Panc1 (cell line): ENCODE measurements around the gene ZBTB9. TPM values are rescaled to one million over a fixed set of nuclear protein-coding genes. Genes with fewer than 3 reads are reported as not detected.

Experiments used
- ATAC-seq: fragments of 200-7000 bp; cut with Tn5 transposase; 2 replicates; pipeline ENCODE4 v1.9.1; 2020; ENCODE audit warnings: mild to moderate bottlenecking, moderate library complexity
- BruUV-seq: library from RNA; stranded (reverse); fragments of 400-500 nt; replicated peaks from 2 replicates; lab custom pipeline; 2021; lab: Mats Ljungman, UMichigan
- CTCF ChIA-PET: fragments of 300-600 bp; sonication (Branson Sonifier 250); formaldehyde crosslinking; loops from one replicate; lab custom pipeline; 2022; ENCODE audit warnings: antibody characterized with exemption; lab: Charles Lee
- POLR2A ChIA-PET: fragments of 300-600 bp; sonication (Branson Sonifier 250); formaldehyde crosslinking; loops from one replicate; lab custom pipeline; 2022; ENCODE audit warnings: antibody characterized with exemption; lab: Charles Lee
- DNase-seq: peaks from one replicate; pipeline ENCODE4 v3.0.0-alpha.2; 2010; ENCODE audit warnings: low read depth, low spot score
- H3K27ac ChIP-seq: 2 replicates; pipeline ENCODE4 v1.5.1; 2011; ENCODE audit warnings: mild to moderate bottlenecking, low read length, inconsistent platforms
- H3K27me3 ChIP-seq: fragments of 200-500 bp; sonication (Bioruptor generic); 2 replicates; pipeline ENCODE4 v1.6.0; 2014; ENCODE audit warnings: low read length, inconsistent platforms; ENCODE audit not compliant: control insufficient read depth, insufficient read depth
- H3K36me3 ChIP-seq: fragments of 200-500 bp; sonication (Bioruptor generic); 2 replicates; pipeline ENCODE4 v1.5.1; 2014; ENCODE audit warnings: inconsistent platforms, mild to moderate bottlenecking, low read length, moderate library complexity; ENCODE audit not compliant: control insufficient read depth, insufficient read depth
- H3K4me1 ChIP-seq: 2 replicates; pipeline ENCODE4 v1.5.1; 2011; ENCODE audit warnings: inconsistent platforms, mild to moderate bottlenecking, low read length, moderate library complexity; ENCODE audit not compliant: control insufficient read depth, insufficient read depth
- H3K4me3 ChIP-seq, 2 experiments: 2 replicates each; pipeline ENCODE4 v1.5.1; 2011 to 2012; ENCODE audit warnings: low read depth in 2 of 2, low read length in 2 of 2, mild to moderate bottlenecking in 2 of 2, inconsistent platforms in 1 of 2, moderate library complexity in 1 of 2
- H3K9me3 ChIP-seq: fragments of 200-500 bp; sonication (Bioruptor generic); 2 replicates; pipeline ENCODE4 v1.5.1; 2014; ENCODE audit warnings: low read depth, mild to moderate bottlenecking, inconsistent platforms, low read length, moderate library complexity; ENCODE audit not compliant: control insufficient read depth, insufficient read depth
- POLR2AphosphoS5 ChIP-seq: IDR thresholded peaks from 2 replicates; pipeline ENCODE4 v1.6.1; 2012; ENCODE audit warnings: mild to moderate bottlenecking, low read depth, low read length, moderate library complexity
- SIN3A ChIP-seq: IDR thresholded peaks from 2 replicates; pipeline ENCODE4 v1.6.1; 2012; ENCODE audit warnings: low read depth, mild to moderate bottlenecking, low read length, moderate library complexity, borderline replicate concordance; ENCODE audit not compliant: insufficient read depth
- TCF7L2 ChIP-seq: IDR thresholded peaks from 2 replicates; pipeline ENCODE4 v1.6.1; 2011; ENCODE audit warnings: mild to moderate bottlenecking, low read depth, low read length, inconsistent platforms
- in situ Hi-C: cut with HindIII; loops from 2 replicates; pipeline ENCODE4 v1.10.0; 2016; ENCODE audit warnings: low sequenced_read_pairs, low pct_unique_long_range_greater_than_20kb
- intact Hi-C: fragments of 100-400 bp; cut with micrococcal nuclease; formaldehyde crosslinking; loops from one replicate; pipeline ENCODE4 v1.10.0; 2022; ENCODE audit not compliant: unreplicated experiment
- total RNA-seq: library from RNA; stranded (reverse); gene quantifications from one replicate; pipeline ENCODE4 v1.2.1, GENCODE V29; 2021; ENCODE audit not compliant: unreplicated experiment
- TF ChIP-seq, protein P1 (sequence below): fragments of 450-650 bp; IDR thresholded peaks from 2 replicates; pipeline ENCODE4 v1.5.1; 2017; ENCODE audit warnings: mild to moderate bottlenecking
- TF ChIP-seq, protein P2 (sequence below), 2 experiments: IDR thresholded peaks; 2 replicates each; pipeline ENCODE4 v1.6.1; 2011 to 2012; ENCODE audit warnings: low read depth in 2 of 2, control low read depth in 1 of 2, low read length in 1 of 2, mild to moderate bottlenecking in 1 of 2, moderate library complexity in 1 of 2; ENCODE audit not compliant: insufficient read depth in 1 of 2

ZBTB9 gene
- total RNA-seq, 1 experiment from 2014 or later, result 17.6 TPM

DNA sequence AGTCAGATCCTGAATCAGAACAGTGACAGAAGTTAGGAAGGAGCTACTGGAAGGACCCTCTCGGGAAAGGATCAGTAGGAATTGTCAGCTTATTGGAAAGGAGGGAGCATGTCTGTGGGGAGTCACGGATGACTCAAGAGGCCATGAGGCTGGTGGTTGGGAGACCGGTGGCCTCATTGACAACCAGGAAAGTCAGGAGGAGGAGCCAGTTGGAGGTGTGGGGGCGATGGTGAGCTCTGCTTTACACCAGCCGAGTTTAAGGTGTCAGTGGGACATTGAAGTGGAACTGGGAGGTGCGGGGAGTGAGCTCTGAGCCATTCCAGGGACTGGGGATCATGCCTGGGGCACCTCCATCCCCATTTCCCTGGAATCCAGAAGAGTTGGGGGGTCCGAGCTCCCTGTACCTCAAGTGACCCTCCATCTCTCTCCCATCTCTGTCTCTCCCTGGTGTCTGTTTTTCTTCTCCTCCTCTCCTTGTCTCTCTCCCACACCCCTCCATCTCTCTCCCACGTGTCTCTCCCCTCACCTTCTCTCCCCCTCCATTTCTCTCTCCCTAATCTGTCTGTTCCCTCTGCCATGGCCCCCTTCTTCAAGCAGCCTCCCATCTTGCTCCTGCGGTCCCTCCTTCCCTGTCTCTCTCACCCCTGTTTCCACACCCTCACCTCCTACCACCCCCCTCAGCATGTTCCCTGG, 14.3 kb upstream of the ZBTB9 start:
- CTCF ChIA-PET, result interaction anchor here (0.6 kb wide), 1 partner anchor 116 kb away, joined by 3 read pairs; no protein-coding TSS in a partner anchor
- intact Hi-C loops, result no loop called here
- BruUV-seq, result no TSS peak

DNA sequence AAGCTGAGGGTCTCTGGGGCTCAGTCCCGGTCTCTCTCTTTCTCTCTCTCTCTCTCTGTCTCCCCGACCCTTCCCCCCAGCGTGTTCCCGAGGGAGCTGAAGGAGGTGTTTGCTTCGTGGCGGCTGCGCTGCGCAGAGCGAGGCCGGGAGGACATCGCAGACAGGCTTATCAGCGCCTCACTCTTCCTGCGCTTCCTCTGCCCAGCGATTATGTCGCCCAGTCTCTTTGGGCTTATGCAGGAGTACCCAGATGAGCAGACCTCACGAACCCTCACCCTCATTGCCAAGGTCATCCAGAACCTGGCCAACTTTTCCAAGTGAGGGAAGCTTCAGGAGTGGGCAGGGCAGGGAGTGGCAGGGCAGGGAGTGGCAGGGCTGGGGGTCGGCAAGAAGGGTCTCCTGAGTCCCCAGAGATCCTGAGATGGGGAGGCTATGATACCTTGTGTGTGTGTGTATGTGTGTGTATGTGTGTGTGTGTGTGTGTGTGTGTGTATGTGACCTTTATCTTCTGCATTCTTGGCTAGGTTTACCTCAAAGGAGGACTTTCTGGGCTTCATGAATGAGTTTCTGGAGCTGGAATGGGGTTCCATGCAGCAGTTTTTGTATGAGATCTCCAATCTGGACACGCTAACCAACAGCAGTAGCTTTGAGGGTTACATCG, 13.6 kb upstream of the ZBTB9 start:
- H3K4me3 ChIP-seq, result no peak overlapping the region
- CTCF ChIA-PET, result no interaction called here

More for the DNA sequence above, 14.3 kb upstream of the ZBTB9 start:
- POLR2A ChIA-PET, result interaction anchor here (0.5 to 0.7 kb wide), 2 partner anchors 14 to 130 kb away, joined by 3 read pairs; no protein-coding TSS in a partner anchor
- Histone ChIP-seq H3K27ac (no peak overlapping the region), H3K4me1 (no peaks in the 10 kb centered on the region), H3K27me3 (no peaks in the 10 kb centered on the region), H3K9me3 (no peaks in the 10 kb centered on the region), H3K4me3 (no peak overlapping the region), H3K36me3 (peaks cover 5% of the 10 kb centered on the region; the same call in 1 of the 2 replicates)
- DNase-seq (no peak), ATAC-seq (no peak)
- TF ChIP-seq, protein P1, sequence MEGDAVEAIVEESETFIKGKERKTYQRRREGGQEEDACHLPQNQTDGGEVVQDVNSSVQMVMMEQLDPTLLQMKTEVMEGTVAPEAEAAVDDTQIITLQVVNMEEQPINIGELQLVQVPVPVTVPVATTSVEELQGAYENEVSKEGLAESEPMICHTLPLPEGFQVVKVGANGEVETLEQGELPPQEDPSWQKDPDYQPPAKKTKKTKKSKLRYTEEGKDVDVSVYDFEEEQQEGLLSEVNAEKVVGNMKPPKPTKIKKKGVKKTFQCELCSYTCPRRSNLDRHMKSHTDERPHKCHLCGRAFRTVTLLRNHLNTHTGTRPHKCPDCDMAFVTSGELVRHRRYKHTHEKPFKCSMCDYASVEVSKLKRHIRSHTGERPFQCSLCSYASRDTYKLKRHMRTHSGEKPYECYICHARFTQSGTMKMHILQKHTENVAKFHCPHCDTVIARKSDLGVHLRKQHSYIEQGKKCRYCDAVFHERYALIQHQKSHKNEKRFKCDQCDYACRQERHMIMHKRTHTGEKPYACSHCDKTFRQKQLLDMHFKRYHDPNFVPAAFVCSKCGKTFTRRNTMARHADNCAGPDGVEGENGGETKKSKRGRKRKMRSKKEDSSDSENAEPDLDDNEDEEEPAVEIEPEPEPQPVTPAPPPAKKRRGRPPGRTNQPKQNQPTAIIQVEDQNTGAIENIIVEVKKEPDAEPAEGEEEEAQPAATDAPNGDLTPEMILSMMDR, result no peak
- no peak for TF ChIP-seq TCF7L2
- TF ChIP-seq POLR2AphosphoS5, result no peak
- TF ChIP-seq, protein P2, sequence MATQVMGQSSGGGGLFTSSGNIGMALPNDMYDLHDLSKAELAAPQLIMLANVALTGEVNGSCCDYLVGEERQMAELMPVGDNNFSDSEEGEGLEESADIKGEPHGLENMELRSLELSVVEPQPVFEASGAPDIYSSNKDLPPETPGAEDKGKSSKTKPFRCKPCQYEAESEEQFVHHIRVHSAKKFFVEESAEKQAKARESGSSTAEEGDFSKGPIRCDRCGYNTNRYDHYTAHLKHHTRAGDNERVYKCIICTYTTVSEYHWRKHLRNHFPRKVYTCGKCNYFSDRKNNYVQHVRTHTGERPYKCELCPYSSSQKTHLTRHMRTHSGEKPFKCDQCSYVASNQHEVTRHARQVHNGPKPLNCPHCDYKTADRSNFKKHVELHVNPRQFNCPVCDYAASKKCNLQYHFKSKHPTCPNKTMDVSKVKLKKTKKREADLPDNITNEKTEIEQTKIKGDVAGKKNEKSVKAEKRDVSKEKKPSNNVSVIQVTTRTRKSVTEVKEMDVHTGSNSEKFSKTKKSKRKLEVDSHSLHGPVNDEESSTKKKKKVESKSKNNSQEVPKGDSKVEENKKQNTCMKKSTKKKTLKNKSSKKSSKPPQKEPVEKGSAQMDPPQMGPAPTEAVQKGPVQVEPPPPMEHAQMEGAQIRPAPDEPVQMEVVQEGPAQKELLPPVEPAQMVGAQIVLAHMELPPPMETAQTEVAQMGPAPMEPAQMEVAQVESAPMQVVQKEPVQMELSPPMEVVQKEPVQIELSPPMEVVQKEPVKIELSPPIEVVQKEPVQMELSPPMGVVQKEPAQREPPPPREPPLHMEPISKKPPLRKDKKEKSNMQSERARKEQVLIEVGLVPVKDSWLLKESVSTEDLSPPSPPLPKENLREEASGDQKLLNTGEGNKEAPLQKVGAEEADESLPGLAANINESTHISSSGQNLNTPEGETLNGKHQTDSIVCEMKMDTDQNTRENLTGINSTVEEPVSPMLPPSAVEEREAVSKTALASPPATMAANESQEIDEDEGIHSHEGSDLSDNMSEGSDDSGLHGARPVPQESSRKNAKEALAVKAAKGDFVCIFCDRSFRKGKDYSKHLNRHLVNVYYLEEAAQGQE (IDR thresholded peaks at IDR 0.05; ENCODE audit: insufficient read depth in 1 of 2, low read depth in 2 of 2, low read length in 1 of 2), result no peak
- no peak for TF ChIP-seq SIN3A
- in situ Hi-C loops, result no loop called here

More for the DNA sequence above, 13.6 kb upstream of the ZBTB9 start:
- POLR2A ChIA-PET, result interaction anchor here (0.5 kb wide), 1 partner anchor 129 kb away, joined by 3 read pairs; no protein-coding TSS in a partner anchor
- Histone ChIP-seq H3K9me3 (no peaks in the 10 kb centered on the region), H3K27me3 (no peaks in the 10 kb centered on the region), H3K4me1 (no peaks in the 10 kb centered on the region), H3K36me3 (peaks cover 3% of the 10 kb centered on the region; the same call in 1 of the 2 replicates), H3K27ac (no peak overlapping the region)
- DNase-seq (no peak), ATAC-seq (no peak)
- no TSS peak for BruUV-seq
- intact Hi-C loops (no loop called here), in situ Hi-C loops (no loop called here)
- TF ChIP-seq, protein P2 (IDR thresholded peaks at IDR 0.05; ENCODE audit: insufficient read depth in 1 of 2, low read depth in 2 of 2, low read length in 1 of 2), result no peak
- TF ChIP-seq POLR2AphosphoS5 (no peak), SIN3A (no peak)
